ENCODE results near the gene MRPL2. TPM values are rescaled to one million over a fixed set of nuclear protein-coding genes. Genes with fewer than 3 reads are reported as not detected.
A peak's percentile ranks its signal among the peaks of the same experiment; 100 is the strongest.

The MRPL2 gene
- total and polyA plus RNA-seq, 2 donors from 2014 or later = 56.6 to 127 TPM

- H3K4me3 ChIP-seq (ENCODE audit: low read length in 3 of 3) = no peak overlapping the region
- H3K4me1 ChIP-seq (ENCODE audit: control insufficient read depth in 2 of 3, insufficient read depth in 2 of 3, low read depth in 1 of 3, low read length in 3 of 3) = peaks cover 0 to 6% (median 0%) of the 10 kb centered on the region in 3 donors
- H3K9ac ChIP-seq (ENCODE audit: low read length in 3 of 3) = no peak overlapping the region
- no peak overlapping the region for H3K27ac ChIP-seq (ENCODE audit: low read depth in 2 of 2, low read length in 2 of 2)
- no peaks in the 10 kb centered on the region for H3K36me3 ChIP-seq (ENCODE audit: control insufficient read depth in 2 of 3, insufficient read depth in 3 of 3, low read length in 3 of 3)
- no peak for TF ChIP-seq CTCF (IDR thresholded peaks at IDR 0.05; ENCODE audit: borderline replicate concordance, extremely low read depth, insufficient read depth)
- DNase-seq = no peak
- H3K27me3 ChIP-seq (ENCODE audit: control insufficient read depth, insufficient read depth, low read length) = no peaks in the 10 kb centered on the region
- no peaks in the 10 kb centered on the region for H3K9me3 ChIP-seq (ENCODE audit: control insufficient read depth in 2 of 3, insufficient read depth in 1 of 3, low read length in 3 of 3)
- intact Hi-C loops (cut with DNase I) = no loop called here
- FAIRE-seq = no peak
Measured at GRCh38 chr6:43105538-43106222, 46.4 kb upstream of the MRPL2 start.

- H3K27me3 ChIP-seq (ENCODE audit: control insufficient read depth, insufficient read depth, low read length) = no peaks in the 10 kb centered on the region
- intact Hi-C loops (cut with DNase I) = no loop called here
- H3K36me3 ChIP-seq (ENCODE audit: control insufficient read depth in 2 of 3, insufficient read depth in 3 of 3, low read length in 3 of 3) = no peaks in the 10 kb centered on the region
- no peak overlapping the region for H3K9ac ChIP-seq (ENCODE audit: low read length in 3 of 3)
- peaks cover 0 to 6% (median 0%) of the 10 kb centered on the region in 3 donors for H3K4me1 ChIP-seq (ENCODE audit: control insufficient read depth in 2 of 3, insufficient read depth in 2 of 3, low read depth in 1 of 3, low read length in 3 of 3)
- FAIRE-seq (no peak), DNase-seq (no peak)
- no peak overlapping the region for H3K4me3 ChIP-seq (ENCODE audit: low read length in 3 of 3)
- H3K9me3 ChIP-seq (ENCODE audit: control insufficient read depth in 2 of 3, insufficient read depth in 1 of 3, low read length in 3 of 3) = no peaks in the 10 kb centered on the region
- no peak overlapping the region for H3K27ac ChIP-seq (ENCODE audit: low read depth in 2 of 2, low read length in 2 of 2)
- no peak for TF ChIP-seq CTCF (IDR thresholded peaks at IDR 0.05; ENCODE audit: borderline replicate concordance, extremely low read depth, insufficient read depth)
Measured at GRCh38 chr6:43103253-43103876, 44.1 kb upstream of the MRPL2 start.

- no peak overlapping the region for H3K27ac ChIP-seq (ENCODE audit: low read depth in 2 of 2, low read length in 2 of 2)
- no peak overlapping the region for H3K4me3 ChIP-seq (ENCODE audit: low read length in 3 of 3)
- TF ChIP-seq CTCF (IDR thresholded peaks at IDR 0.05; ENCODE audit: borderline replicate concordance, extremely low read depth, insufficient read depth) = no peak
- H3K27me3 ChIP-seq (ENCODE audit: control insufficient read depth, insufficient read depth, low read length) = no peaks in the 10 kb centered on the region
- H3K9me3 ChIP-seq (ENCODE audit: control insufficient read depth in 2 of 3, insufficient read depth in 1 of 3, low read length in 3 of 3) = no peaks in the 10 kb centered on the region
- H3K9ac ChIP-seq (ENCODE audit: low read length in 3 of 3) = no peak overlapping the region
- intact Hi-C loops (cut with DNase I) = no loop called here
- FAIRE-seq (no peak), DNase-seq (peak in 3 of 5 donors; percentile 41 to 83 (median 56))
- H3K36me3 ChIP-seq (ENCODE audit: control insufficient read depth in 2 of 3, insufficient read depth in 3 of 3, low read length in 3 of 3) = no peaks in the 10 kb centered on the region
- H3K4me1 ChIP-seq (ENCODE audit: control insufficient read depth in 2 of 3, insufficient read depth in 2 of 3, low read depth in 1 of 3, low read length in 3 of 3) = peaks cover 6 to 10% (median 9%) of the 10 kb centered on the region in 3 donors
Measured at GRCh38 chr6:43101497-43101896, 42.3 kb upstream of the MRPL2 start.

Measured in kidney (tissue), 14 donors.